Colonic mucosa (tissue), 4 donors: ENCODE results near the gene CD200. TPM values are rescaled to one million over a fixed set of nuclear protein-coding genes. Genes with fewer than 3 reads are reported as not detected.
"Not testable (repeated sequence)": the region's sequence is repeated elsewhere in the genome, so short reads cannot be mapped to it uniquely, and the experiment has no call there.

Experiments used
- DNase-seq: peaks from one replicate; pipeline ENCODE4 v3.0.0-alpha.2; 2020
- H3K27ac ChIP-seq: fragments of 200-600 bp; one replicate; pipeline ENCODE4 v1.8.0; 2021
- H3K27me3 ChIP-seq: fragments of 200-600 bp; one replicate; pipeline ENCODE4 v1.8.0; 2021
- H3K36me3 ChIP-seq: fragments of 200-600 bp; one replicate; pipeline ENCODE4 v1.8.0; 2021
- H3K4me1 ChIP-seq: fragments of 200-600 bp; one replicate; pipeline ENCODE4 v1.8.0; 2021; ENCODE audit warnings: mild to moderate bottlenecking
- H3K4me3 ChIP-seq: fragments of 200-600 bp; one replicate; pipeline ENCODE4 v1.8.0; 2021
- H3K9ac ChIP-seq, 2 donors: one replicate each; pipeline ENCODE4 v1.7.0; 2013; ENCODE audit warnings: control low read depth in 2 of 2, low read depth in 2 of 2, low read length in 2 of 2
- H3K9me3 ChIP-seq: fragments of 200-600 bp; one replicate; pipeline ENCODE4 v1.8.0; 2021
- intact Hi-C: fragments of 100-400 bp; cut with DNase I; formaldehyde crosslinking; loops from one replicate; pipeline ENCODE4 v1.14.1; 2022
- total RNA-seq, 2 donors: library from RNA; stranded (reverse); fragmentation: NEBNext Ultra II Directional in 1 of 2; extraction: Animal tissue kit (Norgen Biotek cat#: 25700) in 1 of 2; gene quantifications; one replicate each; pipeline ENCODE4 v1.2.1, GENCODE V29; 2021
- TF ChIP-seq, protein P1 (sequence below): fragments of 200-600 bp; IDR thresholded peaks from one replicate; pipeline ENCODE4 v1.8.0; 2022; ENCODE audit warnings: antibody characterized with exemption, mild to moderate bottlenecking
- donor health status: healthy.
- donor health status: DM: no; HTN: no; CAD: no.
- donor health status: DM: no; HTN: no; CAD: no.

Gene CD200
- total RNA-seq, 2 donors from 2014 or later: 7.1 to 7.6 TPM

DNA sequence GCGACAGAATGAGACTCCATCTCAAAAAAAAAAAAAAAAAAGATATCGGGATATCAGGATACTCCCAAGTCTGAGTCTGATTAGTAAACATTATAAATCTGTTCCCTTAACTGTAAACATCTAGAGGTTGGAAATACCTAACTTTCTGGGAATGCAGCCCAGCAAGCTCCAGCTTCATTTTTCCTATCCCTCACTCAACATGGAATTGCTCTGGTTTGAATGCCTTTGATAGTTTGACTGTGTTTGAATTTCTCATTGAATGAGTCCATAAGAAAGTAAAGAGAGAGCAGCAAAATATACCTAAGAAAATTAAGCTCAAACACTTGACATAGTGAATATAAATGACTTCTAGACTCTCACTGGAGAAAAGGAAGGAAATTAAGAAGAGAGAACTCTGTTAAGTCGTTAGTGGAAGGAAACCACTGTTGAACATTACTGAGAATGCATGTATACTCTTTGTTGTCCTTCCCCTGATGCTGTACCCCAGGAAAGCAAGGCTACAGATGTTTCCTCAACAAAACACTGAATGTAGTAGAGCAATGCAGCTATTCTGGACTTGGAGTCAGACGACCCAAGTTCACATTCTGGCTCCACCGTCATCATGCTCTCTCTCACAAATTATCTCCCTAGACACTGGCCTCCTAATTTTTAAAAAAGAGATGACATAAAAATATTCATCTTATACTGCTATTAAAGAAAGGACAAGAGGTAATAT, 62.4 kb downstream of the CD200 start:
- Histone ChIP-seq H3K9ac (no peak overlapping the region), H3K27ac (no peak overlapping the region), H3K9me3 (no peaks in the 10 kb centered on the region), H3K36me3 (no peaks in the 10 kb centered on the region), H3K27me3 (no peaks in the 10 kb centered on the region), H3K4me1 (no peaks in the 10 kb centered on the region), H3K4me3 (no peak overlapping the region)
- intact Hi-C loops: no loop called here
- no peak for DNase-seq
- TF ChIP-seq, protein P1, sequence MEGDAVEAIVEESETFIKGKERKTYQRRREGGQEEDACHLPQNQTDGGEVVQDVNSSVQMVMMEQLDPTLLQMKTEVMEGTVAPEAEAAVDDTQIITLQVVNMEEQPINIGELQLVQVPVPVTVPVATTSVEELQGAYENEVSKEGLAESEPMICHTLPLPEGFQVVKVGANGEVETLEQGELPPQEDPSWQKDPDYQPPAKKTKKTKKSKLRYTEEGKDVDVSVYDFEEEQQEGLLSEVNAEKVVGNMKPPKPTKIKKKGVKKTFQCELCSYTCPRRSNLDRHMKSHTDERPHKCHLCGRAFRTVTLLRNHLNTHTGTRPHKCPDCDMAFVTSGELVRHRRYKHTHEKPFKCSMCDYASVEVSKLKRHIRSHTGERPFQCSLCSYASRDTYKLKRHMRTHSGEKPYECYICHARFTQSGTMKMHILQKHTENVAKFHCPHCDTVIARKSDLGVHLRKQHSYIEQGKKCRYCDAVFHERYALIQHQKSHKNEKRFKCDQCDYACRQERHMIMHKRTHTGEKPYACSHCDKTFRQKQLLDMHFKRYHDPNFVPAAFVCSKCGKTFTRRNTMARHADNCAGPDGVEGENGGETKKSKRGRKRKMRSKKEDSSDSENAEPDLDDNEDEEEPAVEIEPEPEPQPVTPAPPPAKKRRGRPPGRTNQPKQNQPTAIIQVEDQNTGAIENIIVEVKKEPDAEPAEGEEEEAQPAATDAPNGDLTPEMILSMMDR: no peak

DNA sequence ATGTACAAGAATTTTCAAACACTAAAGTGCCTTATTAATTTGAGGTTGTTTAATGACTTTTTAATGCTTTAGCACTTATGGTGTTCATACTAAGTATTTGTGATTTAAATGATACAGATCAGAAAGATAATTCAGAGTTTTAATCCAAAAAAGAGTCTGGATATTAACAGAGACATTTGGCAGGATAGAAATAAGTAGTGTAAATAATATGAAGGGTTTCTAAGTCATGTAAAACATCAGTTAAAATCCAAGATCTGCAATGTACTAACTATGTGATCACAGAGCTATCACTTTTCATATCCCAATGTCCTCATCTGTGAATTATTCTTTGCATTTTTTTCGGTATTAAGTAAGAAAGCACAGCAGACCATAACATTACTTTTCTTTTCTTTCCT, 62.9 kb downstream of the CD200 start:
- no peaks in the 10 kb centered on the region for H3K36me3 ChIP-seq
- no peak overlapping the region for H3K4me3 ChIP-seq
- H3K27me3 ChIP-seq: no peaks in the 10 kb centered on the region
- no peaks in the 10 kb centered on the region for H3K4me1 ChIP-seq
- no peak overlapping the region for H3K9ac ChIP-seq
- H3K9me3 ChIP-seq: no peaks in the 10 kb centered on the region
- H3K27ac ChIP-seq: no peak overlapping the region
- intact Hi-C loops: no loop called here
- TF ChIP-seq, protein P1: no peak
- no peak for DNase-seq

DNA sequence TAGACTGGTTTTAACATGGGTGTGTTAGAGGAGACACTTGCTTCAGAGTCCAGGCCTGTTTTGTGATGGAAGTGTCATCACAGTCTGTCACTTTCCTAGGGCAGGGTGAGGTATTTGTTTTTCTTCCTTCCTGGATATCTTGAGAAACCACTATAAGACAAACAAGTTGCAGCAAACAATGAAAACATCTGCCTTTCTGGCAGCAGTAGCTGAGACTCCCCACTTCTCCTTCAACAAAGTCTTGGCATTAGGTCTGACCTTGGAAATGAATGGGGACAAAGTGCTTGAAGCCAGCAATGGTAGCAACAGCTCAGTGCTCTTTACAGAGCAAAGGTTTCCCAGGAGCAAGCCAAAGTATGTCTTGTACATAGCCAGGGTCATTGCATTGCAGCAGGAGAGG, 64.6 kb downstream of the CD200 start:
- no peak overlapping the region for H3K4me3 ChIP-seq

DNA sequence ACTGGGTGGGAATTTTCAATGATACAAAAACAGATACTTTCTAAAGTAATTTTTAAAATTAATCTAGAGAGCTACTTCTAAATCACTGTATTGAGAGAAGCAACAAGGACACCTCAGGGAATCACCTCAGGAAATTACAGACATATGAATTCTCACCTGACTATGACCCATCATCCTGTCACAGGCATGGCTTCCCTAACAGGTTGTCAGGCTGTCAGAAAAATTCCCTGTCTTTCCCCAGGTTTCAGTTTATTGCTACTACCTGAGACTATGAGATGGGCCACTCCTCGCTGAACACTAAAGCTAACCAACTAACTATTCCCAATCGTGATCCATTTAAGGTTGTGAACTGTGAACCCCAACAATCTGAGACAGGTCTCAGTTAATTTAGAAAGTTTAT, 66.1 kb downstream of the CD200 start:
- no peak overlapping the region for H3K4me3 ChIP-seq
- H3K4me1 ChIP-seq: no peaks in the 10 kb centered on the region
- no peak for DNase-seq
- H3K27me3 ChIP-seq: no peaks in the 10 kb centered on the region
- no peak overlapping the region for H3K27ac ChIP-seq
- TF ChIP-seq, protein P1: no peak
- H3K9ac ChIP-seq: no peak overlapping the region
- H3K36me3 ChIP-seq: no peaks in the 10 kb centered on the region
- intact Hi-C loops: no loop called here
- H3K9me3 ChIP-seq: no peaks in the 10 kb centered on the region

More for the DNA sequence above, 64.6 kb downstream of the CD200 start:
- Histone ChIP-seq H3K9me3 (no peaks in the 10 kb centered on the region), H3K27me3 (no peaks in the 10 kb centered on the region), H3K4me1 (no peaks in the 10 kb centered on the region), H3K36me3 (no peaks in the 10 kb centered on the region), H3K9ac (no peak overlapping the region), H3K27ac (no peak overlapping the region)
- TF ChIP-seq, protein P1: no peak
- intact Hi-C loops: no loop called here
- DNase-seq: no peak

DNA sequence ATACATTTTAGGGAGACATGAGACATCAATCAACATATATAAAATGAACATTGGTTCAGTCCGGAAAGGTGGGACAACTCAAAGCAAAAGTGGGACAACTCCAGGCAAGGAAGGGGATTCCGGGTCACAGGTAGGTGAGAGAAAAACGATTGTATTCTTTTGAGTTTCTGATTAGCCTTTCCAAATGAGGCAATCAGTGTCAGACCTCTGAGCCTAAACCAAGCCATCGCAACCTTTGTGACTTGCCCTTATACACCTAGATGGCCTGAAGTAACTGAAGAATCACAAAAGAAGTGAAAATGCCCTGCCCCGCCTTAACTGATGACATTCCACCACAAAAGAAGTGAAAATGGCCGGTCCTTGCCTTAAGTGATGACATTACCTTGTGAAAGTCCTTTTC, 66.6 kb downstream of the CD200 start:
- H3K4me3 ChIP-seq, H3K4me1 ChIP-seq, H3K9ac ChIP-seq, DNase-seq, H3K9me3 ChIP-seq, H3K27ac ChIP-seq, intact Hi-C loops, H3K27me3 ChIP-seq, H3K36me3 ChIP-seq: not testable (repeated sequence)

DNA sequence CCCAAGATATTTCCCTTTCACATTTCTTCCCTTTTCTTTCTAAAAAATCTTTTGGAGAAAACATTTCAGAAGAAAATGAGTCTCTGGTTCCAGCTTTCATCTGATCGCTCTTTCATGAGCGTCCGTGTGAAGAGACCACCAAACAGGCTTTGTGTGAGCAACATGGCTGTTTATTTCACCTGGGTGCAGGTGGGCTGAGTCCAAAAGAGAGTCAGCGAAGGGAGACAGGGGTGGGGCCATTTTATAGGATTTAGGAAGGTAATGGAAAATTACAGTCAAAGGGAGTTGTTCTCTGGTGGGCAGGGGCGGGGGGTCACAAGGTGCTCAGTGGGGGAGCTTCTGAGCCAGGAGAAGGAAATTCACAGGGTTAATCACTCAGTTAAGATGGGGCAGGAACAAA, 67.4 kb downstream of the CD200 start:
- H3K4me1 ChIP-seq: not testable (repeated sequence)

More for the DNA sequence above, 67.4 kb downstream of the CD200 start:
- H3K4me3 ChIP-seq, H3K9me3 ChIP-seq, H3K9ac ChIP-seq, H3K36me3 ChIP-seq, H3K27me3 ChIP-seq, DNase-seq, intact Hi-C loops, H3K27ac ChIP-seq: not testable (repeated sequence)
